G401 (cell line): ENCODE results near the gene ERG28. TPM values are rescaled to one million over a fixed set of nuclear protein-coding genes. Genes with fewer than 3 reads are reported as not detected.
"Not testable (repeated sequence)": the region's sequence is repeated elsewhere in the genome, so short reads cannot be mapped to it uniquely, and the experiment has no call there.

Experiments
- DNase-seq: peaks from one replicate; pipeline ENCODE4 v3.0.0-alpha.2; 2015; ENCODE audit warnings: low spot score
- in situ Hi-C: cut with HindIII; loops from 2 replicates; pipeline ENCODE4 v1.10.0; 2016; ENCODE audit warnings: low sequenced_read_pairs, mixed read lengths
- total RNA-seq: library from RNA; depleted of rRNA; stranded (reverse); fragments of >200 nt; shearing (Covaris generic); gene quantifications from 2 replicates; pipeline ENCODE4 v1.2.3, GENCODE V29; 2014; rRNA removed

Gene ERG28
- total RNA-seq, 1 experiment from 2014 or later, result 16.6 TPM

GRCh38 chr14:75602503-75602902, 58.2 kb downstream of the ERG28 start:
- DNase-seq, result no peak
- in situ Hi-C loops, result no loop called here

- DNase-seq, in situ Hi-C loops: not testable (repeated sequence)
These were observed 59.6 kb downstream of the ERG28 start for GRCh38 chr14:75601061-75601460.

GRCh38 chr14:75600100-75600499, 60.6 kb downstream of the ERG28 start:
- DNase-seq, in situ Hi-C loops: not testable (repeated sequence)

Other genes starting within 250 kb of the ERG28 start
- 37.4 and 40.7 TPM in 2 replicates for gene JDP2, start 232.9 kb downstream of the ERG28 start, total RNA-seq
- gene BATF, start 138.4 kb downstream of the ERG28 start, total RNA-seq, result not detected in 2 replicates
- gene FLVCR2, start 82.3 kb downstream of the ERG28 start, total RNA-seq, result 1.3 and 1.6 TPM in 2 replicates
- gene TTLL5, start 370 bp upstream of the ERG28 start, total RNA-seq, result 20.7 and 25.6 TPM in 2 replicates